HG02938 (cell line): ENCODE results near the gene PLCB3.
A peak's percentile ranks its signal among the peaks of the same experiment; 100 is the strongest.
"Not testable (repeated sequence)": the region's sequence is repeated elsewhere in the genome, so short reads cannot be mapped to it uniquely, and the experiment has no call there.

ENCODE experiments used
- ATAC-seq: cut with Tn5 transposase; IDR thresholded peaks from one replicate; pipeline ENCODE4 v1.9.1; 2021; ENCODE audit warnings: mild to moderate bottlenecking, moderate library complexity; ENCODE audit not compliant: unreplicated experiment

Gene PLCB3

GRCh38 chr11:64303109-64304031, 52.0 kb downstream of the PLCB3 start:
- ATAC-seq: no peak

- no peak for ATAC-seq
Observed at GRCh38 chr11:64304032-64304315, 52.6 kb downstream of the PLCB3 start.

- peak; percentile 30 for ATAC-seq
Observed at GRCh38 chr11:64304316-64305072, 53.2 kb downstream of the PLCB3 start.

GRCh38 chr11:64305075-64305690, 53.9 kb downstream of the PLCB3 start, which contains the start of gene ESRRA:
Gene ESRRA (plus strand): TSS chr11:64305524. CDS start chr11:64307180, 1,656 bp downstream.
- peak; percentile 66 for ATAC-seq

- peak; percentile 13 for ATAC-seq
Observed at GRCh38 chr11:64305691-64306562, 54.6 kb downstream of the PLCB3 start.

- ATAC-seq: no peak
Observed at GRCh38 chr11:64306563-64306875, 55.2 kb downstream of the PLCB3 start.

- ATAC-seq: no peak
Observed at GRCh38 chr11:64306876-64307622, 55.7 kb downstream of the PLCB3 start.

- ATAC-seq: not testable (repeated sequence)
Observed at GRCh38 chr11:64307795-64308194, 56.5 kb downstream of the PLCB3 start.

- ATAC-seq: no peak
Observed at GRCh38 chr11:64312947-64313346, 61.6 kb downstream of the PLCB3 start.

GRCh38 chr11:64313491-64314145, 62.3 kb downstream of the PLCB3 start:
- ATAC-seq: no peak

GRCh38 chr11:64314146-64314804, 62.9 kb downstream of the PLCB3 start:
- ATAC-seq: no peak

GRCh38 chr11:64314805-64315561, 63.7 kb downstream of the PLCB3 start:
- ATAC-seq: no peak

- not testable (repeated sequence) for ATAC-seq
Observed at GRCh38 chr11:64315667-64316526, 64.6 kb downstream of the PLCB3 start.

- no peak for ATAC-seq
Observed at GRCh38 chr11:64316672-64317324, 65.5 kb downstream of the PLCB3 start.

GRCh38 chr11:64317325-64317960, 66.1 kb downstream of the PLCB3 start, which contains the start of gene TRMT112:
Gene TRMT112 (minus strand): TSS chr11:64317559. CDS start chr11:64317526, 33 bp downstream.
- peak; percentile 64 for ATAC-seq
